Smooth muscle cell (in vitro differentiated cells): ENCODE results near the gene TMTC1. TPM values are rescaled to one million over a fixed set of nuclear protein-coding genes. Genes with fewer than 3 reads are reported as not detected.

Experiments used
- DNase-seq: peaks from one replicate; lab custom pipeline; 2025; ENCODE audit not compliant: unreplicated experiment; lab: John Stamatoyannopoulos, UW
- H2AFZ ChIP-seq: fragments of 200-600 bp; sonication (generic); 2 replicates; pipeline ENCODE4 v1.6.0; 2016; ENCODE audit warnings: antibody characterized with exemption, low read depth, mild to moderate bottlenecking
- H3F3A ChIP-seq: fragments of 200-600 bp; sonication (generic); 2 replicates; pipeline ENCODE4 v1.6.0; 2017; ENCODE audit warnings: antibody characterized with exemption, low read depth
- H3K27ac ChIP-seq: fragments of 200-600 bp; sonication (generic); 2 replicates; pipeline ENCODE4 v1.5.1; 2016; ENCODE audit warnings: low read depth, mild to moderate bottlenecking
- H3K27me3 ChIP-seq: fragments of 200-600 bp; sonication (generic); 2 replicates; pipeline ENCODE4 v1.6.1; 2016; ENCODE audit warnings: low read depth, mild to moderate bottlenecking
- H3K36me3 ChIP-seq: fragments of 200-600 bp; sonication (generic); 2 replicates; pipeline ENCODE4 v1.5.1; 2016; ENCODE audit warnings: low read depth
- H3K4me1 ChIP-seq: fragments of 200-600 bp; sonication (generic); 2 replicates; pipeline ENCODE4 v1.5.1; 2016; ENCODE audit warnings: low read depth
- H3K4me2 ChIP-seq: fragments of 200-600 bp; sonication (generic); 2 replicates; pipeline ENCODE4 v1.6.0; 2016; ENCODE audit warnings: mild to moderate bottlenecking
- H3K4me3 ChIP-seq: fragments of 200-600 bp; sonication (generic); 2 replicates; pipeline ENCODE4 v1.5.1; 2016; ENCODE audit warnings: mild to moderate bottlenecking
- H3K79me2 ChIP-seq: fragments of 200-600 bp; sonication (generic); 2 replicates; pipeline ENCODE4 v1.6.0; 2016; ENCODE audit warnings: low read depth, mild to moderate bottlenecking
- H3K9ac ChIP-seq: fragments of 200-600 bp; sonication (generic); 2 replicates; pipeline ENCODE4 v1.6.0; 2016; ENCODE audit warnings: low read depth
- H3K9me3 ChIP-seq: fragments of 200-600 bp; sonication (generic); replicated peaks from 2 replicates; pipeline ENCODE4 v1.5.1; 2016; ENCODE audit warnings: low read depth
- H4K20me1 ChIP-seq: fragments of 200-600 bp; sonication (generic); 2 replicates; pipeline ENCODE4 v1.6.0; 2016; ENCODE audit warnings: low read depth
- WGBS: methylation state at CpG from one replicate; pipeline ENCODE4 v1.1.7; 2016; ENCODE audit warnings: low lambda C conversion rate; 5-methylcytosine and 5-hydroxymethylcytosine counted together
- polyA plus RNA-seq: library from polyadenylated mRNA; unstranded; fragments of >200 nt; fragmentation: Nextera tagmentation; extraction: Ambion mirVana; gene quantifications from 2 replicates; pipeline ENCODE4 v1.2.1, GENCODE V29; 2016
- total RNA-seq: library from RNA; depleted of rRNA; stranded (reverse); fragments of >200 nt; gene quantifications from 2 replicates; pipeline ENCODE4 v1.2.3, GENCODE V29; 2014
- TF ChIP-seq, protein P1 (sequence below): fragments of 200-600 bp; sonication (generic); IDR thresholded peaks from 2 replicates; pipeline ENCODE4 v1.5.1; 2017; ENCODE audit warnings: borderline replicate concordance, mild to moderate bottlenecking, antibody characterized with exemption; ENCODE audit not compliant: insufficient read depth, poor library complexity, severe bottlenecking

Gene TMTC1
- total and polyA plus RNA-seq, 2 experiments from 2014 or later: 3.5 to 8.7 TPM

DNA sequence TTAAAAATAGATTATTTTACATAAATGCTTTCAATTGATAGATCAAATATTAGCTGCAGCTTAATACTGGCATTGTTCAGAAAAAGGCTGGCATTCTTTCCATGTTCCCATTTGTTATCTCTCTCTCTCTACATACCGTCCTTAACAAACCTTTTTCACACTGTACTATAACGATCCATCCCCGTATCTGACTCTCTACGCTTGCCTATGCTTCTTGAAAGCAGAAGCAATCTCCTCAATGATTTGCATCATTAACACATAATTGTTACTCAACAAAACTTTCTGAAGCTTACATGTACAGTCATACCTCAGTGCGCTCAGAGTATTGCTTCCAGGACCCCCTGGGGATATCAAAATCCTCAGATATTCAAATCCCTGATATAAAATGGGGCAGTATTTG is 89.7 kb downstream of the TMTC1 start:
- Histone ChIP-seq H3K27me3 (no peaks in the 10 kb centered on the region), H2AFZ (no peak overlapping the region), H3K9ac (no peak overlapping the region), H4K20me1 (no peaks in the 10 kb centered on the region), H3K9me3 (no peaks in the 10 kb centered on the region), H3K36me3 (no peaks in the 10 kb centered on the region), H3K4me1 (peaks cover 10% of the 10 kb centered on the region), H3K79me2 (no peaks in the 10 kb centered on the region), H3K4me3 (no peak overlapping the region), H3F3A (no peaks in the 10 kb centered on the region), H3K27ac (no peak overlapping the region), H3K4me2 (no peak overlapping the region)
- TF ChIP-seq, protein P1, sequence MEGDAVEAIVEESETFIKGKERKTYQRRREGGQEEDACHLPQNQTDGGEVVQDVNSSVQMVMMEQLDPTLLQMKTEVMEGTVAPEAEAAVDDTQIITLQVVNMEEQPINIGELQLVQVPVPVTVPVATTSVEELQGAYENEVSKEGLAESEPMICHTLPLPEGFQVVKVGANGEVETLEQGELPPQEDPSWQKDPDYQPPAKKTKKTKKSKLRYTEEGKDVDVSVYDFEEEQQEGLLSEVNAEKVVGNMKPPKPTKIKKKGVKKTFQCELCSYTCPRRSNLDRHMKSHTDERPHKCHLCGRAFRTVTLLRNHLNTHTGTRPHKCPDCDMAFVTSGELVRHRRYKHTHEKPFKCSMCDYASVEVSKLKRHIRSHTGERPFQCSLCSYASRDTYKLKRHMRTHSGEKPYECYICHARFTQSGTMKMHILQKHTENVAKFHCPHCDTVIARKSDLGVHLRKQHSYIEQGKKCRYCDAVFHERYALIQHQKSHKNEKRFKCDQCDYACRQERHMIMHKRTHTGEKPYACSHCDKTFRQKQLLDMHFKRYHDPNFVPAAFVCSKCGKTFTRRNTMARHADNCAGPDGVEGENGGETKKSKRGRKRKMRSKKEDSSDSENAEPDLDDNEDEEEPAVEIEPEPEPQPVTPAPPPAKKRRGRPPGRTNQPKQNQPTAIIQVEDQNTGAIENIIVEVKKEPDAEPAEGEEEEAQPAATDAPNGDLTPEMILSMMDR: no peak
- no peak for DNase-seq
- 91% methylated on average over 5 of the region's 5 CpGs for WGBS

- H4K20me1 ChIP-seq: no peaks in the 10 kb centered on the region
- no peak overlapping the region for H2AFZ ChIP-seq
- TF ChIP-seq, protein P1: no peak
- 86% methylated on average over 3 of the region's 3 CpGs for WGBS
- H3K27me3 ChIP-seq: no peaks in the 10 kb centered on the region
- H3K4me3 ChIP-seq: no peak overlapping the region
- H3F3A ChIP-seq: no peaks in the 10 kb centered on the region
- H3K9ac ChIP-seq: no peak overlapping the region
- peak overlapping the region; percentile 61 for H3K27ac ChIP-seq
- H3K4me2 ChIP-seq: no peak overlapping the region
- peaks cover 10% of the 10 kb centered on the region for H3K4me1 ChIP-seq
- no peak for DNase-seq
- no peaks in the 10 kb centered on the region for H3K79me2 ChIP-seq
- no peaks in the 10 kb centered on the region for H3K36me3 ChIP-seq
- H3K9me3 ChIP-seq: no peaks in the 10 kb centered on the region
Measured at GRCh38 chr12:29692237-29692636, 91.5 kb downstream of the TMTC1 start.

- no peaks in the 10 kb centered on the region for H3K79me2 ChIP-seq
- no peaks in the 10 kb centered on the region for H3K9me3 ChIP-seq
- H3F3A ChIP-seq: no peaks in the 10 kb centered on the region
- no peaks in the 10 kb centered on the region for H3K36me3 ChIP-seq
- H3K27me3 ChIP-seq: no peaks in the 10 kb centered on the region
- H3K4me2 ChIP-seq: no peak overlapping the region
- H3K9ac ChIP-seq: no peak overlapping the region
- DNase-seq: no peak
- H3K4me3 ChIP-seq: no peak overlapping the region
- no peaks in the 10 kb centered on the region for H4K20me1 ChIP-seq
- 62% methylated on average over 7 of the region's 7 CpGs for WGBS
- H2AFZ ChIP-seq: no peak overlapping the region
- H3K27ac ChIP-seq: peak overlapping the region; percentile 61
- peaks cover 10% of the 10 kb centered on the region for H3K4me1 ChIP-seq
- TF ChIP-seq, protein P1: no peak
Measured at GRCh38 chr12:29691161-29691854, 92.4 kb downstream of the TMTC1 start.

GRCh38 chr12:29690728-29691127 is 93.0 kb downstream of the TMTC1 start:
- Histone ChIP-seq H3K9me3 (no peaks in the 10 kb centered on the region), H3K4me1 (peaks cover 10% of the 10 kb centered on the region), H3K4me2 (no peak overlapping the region), H3F3A (no peaks in the 10 kb centered on the region), H3K4me3 (no peak overlapping the region), H3K27me3 (no peaks in the 10 kb centered on the region), H4K20me1 (no peaks in the 10 kb centered on the region), H3K27ac (peak overlapping the region; percentile 61), H3K9ac (no peak overlapping the region), H3K36me3 (no peaks in the 10 kb centered on the region), H2AFZ (no peak overlapping the region), H3K79me2 (no peaks in the 10 kb centered on the region)
- no peak for DNase-seq
- TF ChIP-seq, protein P1: no peak
- 82% methylated on average over 1 of the region's 1 CpG for WGBS
